HepG2 (cell line): ENCODE measurements around the gene ACTN1. TPM values are rescaled to one million over a fixed set of nuclear protein-coding genes. Genes with fewer than 3 reads are reported as not detected.
A peak's percentile ranks its signal among the peaks of the same experiment; 100 is the strongest.

Experiments used
- CCDC6 ChIP-seq: sonication (generic); formaldehyde crosslinking; IDR thresholded peaks from 2 replicates; pipeline ENCODE4 v1.8.1; 2022; ENCODE audit warnings: mild to moderate bottlenecking, missing genetic modification reagents, moderate library complexity
- EED ChIP-seq: sonication (generic); formaldehyde crosslinking; IDR thresholded peaks from 2 replicates; pipeline ENCODE4 v1.5.0; 2020; ENCODE audit warnings: mild to moderate bottlenecking, missing genetic modification reagents
- IKZF1 ChIP-seq: fragments of 450-650 bp; IDR thresholded peaks from 2 replicates; pipeline ENCODE4 v1.7.1; 2016
- ISX ChIP-seq: sonication (generic); formaldehyde crosslinking; conservative IDR thresholded peaks from 2 replicates; pipeline ENCODE4 v1.5.0; 2020; ENCODE audit warnings: missing genetic modification reagents
- KLF11 ChIP-seq: IDR thresholded peaks from 2 replicates; pipeline ENCODE4 v1.6.1; 2016; ENCODE audit warnings: missing compliant biosample characterization
- MED8 ChIP-seq: sonication (generic); formaldehyde crosslinking; IDR thresholded peaks from 2 replicates; pipeline ENCODE4 v1.8.1; 2023; ENCODE audit warnings: mild to moderate bottlenecking, missing genetic modification reagents; ENCODE audit not compliant: insufficient replicate concordance
- MEF2D ChIP-seq: sonication (generic); formaldehyde crosslinking; IDR thresholded peaks from 2 replicates; pipeline ENCODE4 v1.5.1; 2020; ENCODE audit warnings: mild to moderate bottlenecking, missing genetic modification reagents
- MIXL1 ChIP-seq: IDR thresholded peaks from 2 replicates; pipeline ENCODE4 v1.6.1; 2016
- PRMT3 ChIP-seq: sonication (generic); formaldehyde crosslinking; IDR thresholded peaks from 2 replicates; pipeline ENCODE4 v1.8.1; 2022; ENCODE audit warnings: low read depth, mild to moderate bottlenecking, moderate library complexity, missing genetic modification reagents, borderline replicate concordance
- REPIN1 ChIP-seq: sonication (generic); formaldehyde crosslinking; IDR thresholded peaks from 2 replicates; pipeline ENCODE4 v1.8.0; 2022; ENCODE audit warnings: missing genetic modification reagents, low read depth, mild to moderate bottlenecking, borderline replicate concordance
- SALL1 ChIP-seq: sonication (generic); formaldehyde crosslinking; IDR thresholded peaks from 2 replicates; pipeline ENCODE4 v1.8.0; 2022; ENCODE audit warnings: mild to moderate bottlenecking, missing genetic modification reagents
- SNAI1 ChIP-seq: sonication (generic); formaldehyde crosslinking; IDR thresholded peaks from 2 replicates; pipeline ENCODE4 v1.5.0; 2020; ENCODE audit warnings: mild to moderate bottlenecking, missing genetic modification reagents, borderline replicate concordance
- SRF ChIP-seq: IDR thresholded peaks from 2 replicates; pipeline ENCODE4 v1.6.1; 2011; ENCODE audit warnings: mild to moderate bottlenecking, low read depth, low read length, moderate library complexity
- STAG1 ChIP-seq: sonication (generic); formaldehyde crosslinking; IDR thresholded peaks from 2 replicates; pipeline ENCODE4 v1.4.0; 2020; ENCODE audit warnings: missing genetic modification reagents
- ZNF276 ChIP-seq: sonication (generic); formaldehyde crosslinking; IDR thresholded peaks from 2 replicates; pipeline ENCODE4 v1.4.0; 2020; ENCODE audit warnings: mild to moderate bottlenecking, low read depth, missing genetic modification reagents
- ZNF557 ChIP-seq: sonication (generic); formaldehyde crosslinking; IDR thresholded peaks from 2 replicates; pipeline ENCODE4 v1.4.0; 2020; ENCODE audit warnings: missing genetic modification reagents
- ZNF563 ChIP-seq: sonication (generic); formaldehyde crosslinking; IDR thresholded peaks from 2 replicates; pipeline ENCODE4 v1.8.0; 2022; ENCODE audit warnings: mild to moderate bottlenecking, moderate library complexity, missing genetic modification reagents
- ZNF766 ChIP-seq: sonication (generic); formaldehyde crosslinking; IDR thresholded peaks from 2 replicates; pipeline ENCODE4 v1.5.0; 2020; ENCODE audit warnings: missing genetic modification reagents, borderline replicate concordance
- ZNF792 ChIP-seq: IDR thresholded peaks from 2 replicates; pipeline ENCODE4 v1.6.1; 2016
- polyA plus RNA-seq, 8 experiments: library from polyadenylated mRNA; depleted of rRNA in 3 of 8; stranded (reverse) in 7 of 8; unstranded in 1 of 8; fragments of >200 nt; fragmentation: Illumina TruSeq in 4 of 8; extraction: Trizol in 4 of 8; gene quantifications; 2 replicates each; pipeline versions ENCODE4 v1.2.1 to v1.2.3, GENCODE V29; 2011 to 2016; ENCODE audit warnings: low read depth in 4 of 8, missing spikeins in 1 of 8, mixed read lengths in 1 of 8; ENCODE audit not compliant: insufficient read depth in 1 of 8
- total RNA-seq, 5 experiments: library from RNA; depleted of rRNA; stranded (reverse); fragments of >200 nt; fragmentation: Illumina TruSeq; extraction: Trizol; gene quantifications; 2 replicates each; pipeline ENCODE4 v1.2.3, GENCODE V29; 2016; ENCODE audit warnings: low read depth in 1 of 5
- TF ChIP-seq, protein P1 (sequence below): sonication (generic); formaldehyde crosslinking; IDR thresholded peaks from 2 replicates; pipeline ENCODE4 v1.4.0; 2020; ENCODE audit warnings: missing genetic modification reagents, mild to moderate bottlenecking, borderline replicate concordance
- TF ChIP-seq, protein P2 (sequence below): sonication (generic); formaldehyde crosslinking; conservative IDR thresholded peaks from 2 replicates; pipeline ENCODE4 v1.8.1; 2023; ENCODE audit warnings: missing genetic modification reagents
- TF ChIP-seq, protein P3 (sequence below): sonication (generic); formaldehyde crosslinking; IDR thresholded peaks from 2 replicates; pipeline ENCODE4 v1.8.0; 2022; ENCODE audit warnings: missing genetic modification reagents, low read depth, mild to moderate bottlenecking, borderline replicate concordance
- TF ChIP-seq, protein P4 (sequence below), 2 experiments: sonication (generic) in 1 of 2; formaldehyde crosslinking in 1 of 2; IDR thresholded peaks; 2 replicates each; pipeline versions ENCODE4 v1.4.0 to v1.6.1; 2018 to 2020; ENCODE audit warnings: missing genetic modification reagents in 2 of 2, borderline replicate concordance in 1 of 2, low read depth in 1 of 2, mild to moderate bottlenecking in 1 of 2, missing biosample characterization in 1 of 2
- TF ChIP-seq, protein P5 (sequence below): sonication (generic); formaldehyde crosslinking; IDR thresholded peaks from 2 replicates; pipeline ENCODE4 v1.4.0; 2020; ENCODE audit warnings: mild to moderate bottlenecking, missing genetic modification reagents

Gene ACTN1
- total and polyA plus RNA-seq, 2 of the 13 experiments (the other 11 are each of a cell fraction or from before 2014, with no cell fraction given), result 58.6 to 162 TPM

- TF ChIP-seq MIXL1 (CRISPR knock-in tag) (no peak), ZNF766 (no peak), ZNF792 (CRISPR knock-in tag) (peak; percentile 28), EED (CRISPR knock-in tag) (no peak), SRF (peak; percentile 60; the same call in 1 of the 2 replicates), CCDC6 (CRISPR knock-in tag) (peak; percentile 21; the same call in 1 of the 2 replicates), REPIN1 (CRISPR knock-in tag) (no peak), SALL1 (peak; percentile 27; the same call in 1 of the 2 replicates), IKZF1 (no peak), STAG1 (CRISPR knock-in tag) (peak; percentile 12; the same call in 1 of the 2 replicates), MED8 (CRISPR knock-in tag) (peak; percentile 54), PRMT3 (no peak), ZNF557 (CRISPR knock-in tag) (peak; percentile 62; the same call in 1 of the 2 replicates), ZNF563 (CRISPR knock-in tag) (0 out of 2 replicates have a peak, but pooled peaks have one; percentile 14), MEF2D (CRISPR knock-in tag) (peak; percentile 2; the same call in 1 of the 2 replicates), KLF11 (no peak), ZNF276 (CRISPR knock-in tag) (no peak), ISX (CRISPR knock-in tag) (no peak), SNAI1 (CRISPR knock-in tag) (0 out of 2 replicates have a peak, but pooled peaks have one; percentile 81)
- TF ChIP-seq, protein P1, sequence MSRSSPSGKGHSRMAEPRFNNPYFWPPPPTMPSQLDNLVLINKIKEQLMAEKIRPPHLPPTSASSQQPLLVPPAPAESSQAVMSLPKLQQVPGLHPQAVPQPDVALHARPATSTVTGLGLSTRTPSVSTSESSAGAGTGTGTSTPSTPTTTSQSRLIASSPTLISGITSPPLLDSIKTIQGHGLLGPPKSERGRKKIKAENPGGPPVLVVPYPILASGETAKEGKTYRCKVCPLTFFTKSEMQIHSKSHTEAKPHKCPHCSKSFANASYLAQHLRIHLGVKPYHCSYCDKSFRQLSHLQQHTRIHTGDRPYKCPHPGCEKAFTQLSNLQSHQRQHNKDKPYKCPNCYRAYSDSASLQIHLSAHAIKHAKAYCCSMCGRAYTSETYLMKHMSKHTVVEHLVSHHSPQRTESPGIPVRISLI (CRISPR knock-in tag), result peak; percentile 32; the same call in 1 of the 2 replicates
- TF ChIP-seq, protein P2, sequence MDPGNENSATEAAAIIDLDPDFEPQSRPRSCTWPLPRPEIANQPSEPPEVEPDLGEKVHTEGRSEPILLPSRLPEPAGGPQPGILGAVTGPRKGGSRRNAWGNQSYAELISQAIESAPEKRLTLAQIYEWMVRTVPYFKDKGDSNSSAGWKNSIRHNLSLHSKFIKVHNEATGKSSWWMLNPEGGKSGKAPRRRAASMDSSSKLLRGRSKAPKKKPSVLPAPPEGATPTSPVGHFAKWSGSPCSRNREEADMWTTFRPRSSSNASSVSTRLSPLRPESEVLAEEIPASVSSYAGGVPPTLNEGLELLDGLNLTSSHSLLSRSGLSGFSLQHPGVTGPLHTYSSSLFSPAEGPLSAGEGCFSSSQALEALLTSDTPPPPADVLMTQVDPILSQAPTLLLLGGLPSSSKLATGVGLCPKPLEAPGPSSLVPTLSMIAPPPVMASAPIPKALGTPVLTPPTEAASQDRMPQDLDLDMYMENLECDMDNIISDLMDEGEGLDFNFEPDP (CRISPR knock-in tag), result no peak
- TF ChIP-seq, protein P3, sequence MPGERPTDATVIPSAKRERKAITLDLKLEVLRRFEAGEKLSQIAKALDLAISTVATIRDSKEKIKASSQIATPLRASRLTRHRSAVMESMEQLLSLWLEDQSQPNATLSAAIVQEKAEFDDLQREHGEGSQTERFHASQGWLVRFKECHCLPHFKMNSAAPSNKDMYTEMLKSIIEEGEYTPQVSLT (CRISPR knock-in tag), result no peak
- TF ChIP-seq, protein P4, sequence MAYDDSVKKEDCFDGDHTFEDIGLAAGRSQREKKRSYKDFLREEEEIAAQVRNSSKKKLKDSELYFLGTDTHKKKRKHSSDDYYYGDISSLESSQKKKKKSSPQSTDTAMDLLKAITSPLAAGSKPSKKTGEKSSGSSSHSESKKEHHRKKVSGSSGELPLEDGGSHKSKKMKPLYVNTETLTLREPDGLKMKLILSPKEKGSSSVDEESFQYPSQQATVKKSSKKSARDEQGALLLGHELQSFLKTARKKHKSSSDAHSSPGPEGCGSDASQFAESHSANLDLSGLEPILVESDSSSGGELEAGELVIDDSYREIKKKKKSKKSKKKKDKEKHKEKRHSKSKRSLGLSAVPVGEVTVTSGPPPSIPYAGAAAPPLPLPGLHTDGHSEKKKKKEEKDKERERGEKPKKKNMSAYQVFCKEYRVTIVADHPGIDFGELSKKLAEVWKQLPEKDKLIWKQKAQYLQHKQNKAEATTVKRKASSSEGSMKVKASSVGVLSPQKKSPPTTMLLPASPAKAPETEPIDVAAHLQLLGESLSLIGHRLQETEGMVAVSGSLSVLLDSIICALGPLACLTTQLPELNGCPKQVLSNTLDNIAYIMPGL (CRISPR knock-in tag; IDR thresholded peaks at IDR 0.05; ENCODE audit: borderline replicate concordance in 1 of 2, low read depth in 1 of 2), result peak; percentile 63 to 76; a peak in 2 of 4 replicates
- TF ChIP-seq, protein P5, sequence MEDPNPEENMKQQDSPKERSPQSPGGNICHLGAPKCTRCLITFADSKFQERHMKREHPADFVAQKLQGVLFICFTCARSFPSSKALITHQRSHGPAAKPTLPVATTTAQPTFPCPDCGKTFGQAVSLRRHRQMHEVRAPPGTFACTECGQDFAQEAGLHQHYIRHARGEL (CRISPR knock-in tag), result no peak
Measured at GRCh38 chr14:68977718-68978171, 1.4 kb downstream of the ACTN1 start (continued).
